Measurements from ENCODE around the gene A3GALT2. TPM values are rescaled to one million over a fixed set of nuclear protein-coding genes. Genes with fewer than 3 reads are reported as not detected.
A peak's percentile ranks its signal among the peaks of the same experiment; 100 is the strongest.

A3GALT2 gene
- total RNA-seq, 1 experiment from 2014 or later, result not detected

DNA sequence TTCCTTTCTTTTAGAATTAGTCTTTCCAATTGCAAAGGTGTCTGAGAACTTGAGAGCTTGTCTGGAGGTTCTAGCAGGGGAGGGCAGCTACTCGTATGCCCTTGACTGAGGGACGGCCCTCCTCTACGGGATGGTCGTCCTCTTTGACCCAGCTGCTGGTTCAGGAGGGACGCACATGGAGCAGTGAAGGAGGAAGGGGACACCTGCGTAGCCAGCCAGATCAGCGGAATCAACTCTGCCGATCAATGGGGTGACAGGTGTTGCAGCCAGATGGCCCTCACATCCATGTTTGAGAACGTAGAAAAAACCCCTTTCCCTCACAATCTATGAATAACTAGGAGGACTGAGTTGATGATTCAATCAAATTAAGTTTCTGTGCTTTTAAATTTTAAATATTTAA is 15.7 kb upstream of the A3GALT2 start:
- Histone ChIP-seq H3K4me2 (ENCODE audit: insufficient read depth, insufficient read length, low read length) (no peak overlapping the region), H3K27me3 (ENCODE audit: insufficient read depth, low read length) (no peaks in the 10 kb centered on the region), H4K20me1 (ENCODE audit: control insufficient read depth, insufficient read depth, insufficient read length) (no peaks in the 10 kb centered on the region), H3K23ac (ENCODE audit: insufficient read length, low read depth, low read length) (no peak overlapping the region), H3T11ph (ENCODE audit: low read length) (no peak overlapping the region), H3K14ac (ENCODE audit: insufficient read depth, low read length) (no peak overlapping the region), H3K9ac (ENCODE audit: extremely low read depth, insufficient read length, low read length) (no peak overlapping the region), H2BK120ac (ENCODE audit: low read depth, low read length, poor library complexity, severe bottlenecking) (no peak overlapping the region), H3K79me1 (ENCODE audit: insufficient read depth, low read depth, low read length, poor library complexity, severe bottlenecking) (no peaks in the 10 kb centered on the region), H3K4ac (ENCODE audit: low read depth, low read length) (no peak overlapping the region), H4K8ac (replicated peaks; ENCODE audit: insufficient read length, low read depth, low read length) (no peak overlapping the region), H3K9me3 (ENCODE audit: control insufficient read depth, low read depth, low read length) (no peaks in the 10 kb centered on the region), H3K56ac (ENCODE audit: insufficient read length, low read depth, low read length) (no peak overlapping the region), H3K23me2 (ENCODE audit: insufficient read length, low read depth, low read length, poor library complexity, severe bottlenecking) (no peaks in the 10 kb centered on the region), H2BK12ac (ENCODE audit: insufficient read length, low read depth, low read length) (no peak overlapping the region), H2BK5ac (ENCODE audit: insufficient read length, low read length) (no peak overlapping the region), H4K91ac (ENCODE audit: insufficient read length, low read depth, low read length) (no peak overlapping the region), H2AK5ac (ENCODE audit: insufficient read length, low read length) (no peak overlapping the region), H4K5ac (ENCODE audit: insufficient read length, low read depth, low read length) (no peak overlapping the region), H2AFZ (ENCODE audit: low read length) (no peak overlapping the region), H3K4me1 (ENCODE audit: insufficient read depth, low read length) (peaks cover 6% of the 10 kb centered on the region), H3K18ac (ENCODE audit: insufficient read length, low read depth, low read length) (no peak overlapping the region), H3K27ac (ENCODE audit: insufficient read length, low read depth, low read length) (no peak overlapping the region), H2BK20ac (ENCODE audit: low read depth, low read length, poor library complexity, severe bottlenecking) (no peak overlapping the region), H3K79me2 (ENCODE audit: insufficient read depth, low read length) (no peaks in the 10 kb centered on the region), H2BK15ac (ENCODE audit: low read depth, low read length) (no peak overlapping the region)
- Mint-ChIP-seq H3K36me3 (ENCODE audit: insufficient read depth in 1 of 3, low read depth in 3 of 3) (peaks cover 0 to 15% (median 0%) of the 10 kb centered on the region in 3 experiments; a peak in 3 of 7 replicates), H3K27ac (peak overlapping the region in 1 of 3 experiments; percentile 41; a peak in 1 of 7 replicates), H3K27me3 (ENCODE audit: low read depth) (peaks cover 5% of the 10 kb centered on the region), H3K4me3 (no peak overlapping the region), H3K9me3 (no peaks in the 10 kb centered on the region), H3K4me1 (peaks cover 43 to 55% of the 10 kb centered on the region in 2 experiments)
- WGBS (ENCODE audit: extremely low coverage, insufficient read length, low lambda C conversion rate), result no CpG with 5 or more reads among the region's 9 CpGs
- TF ChIP-seq, protein P1, sequence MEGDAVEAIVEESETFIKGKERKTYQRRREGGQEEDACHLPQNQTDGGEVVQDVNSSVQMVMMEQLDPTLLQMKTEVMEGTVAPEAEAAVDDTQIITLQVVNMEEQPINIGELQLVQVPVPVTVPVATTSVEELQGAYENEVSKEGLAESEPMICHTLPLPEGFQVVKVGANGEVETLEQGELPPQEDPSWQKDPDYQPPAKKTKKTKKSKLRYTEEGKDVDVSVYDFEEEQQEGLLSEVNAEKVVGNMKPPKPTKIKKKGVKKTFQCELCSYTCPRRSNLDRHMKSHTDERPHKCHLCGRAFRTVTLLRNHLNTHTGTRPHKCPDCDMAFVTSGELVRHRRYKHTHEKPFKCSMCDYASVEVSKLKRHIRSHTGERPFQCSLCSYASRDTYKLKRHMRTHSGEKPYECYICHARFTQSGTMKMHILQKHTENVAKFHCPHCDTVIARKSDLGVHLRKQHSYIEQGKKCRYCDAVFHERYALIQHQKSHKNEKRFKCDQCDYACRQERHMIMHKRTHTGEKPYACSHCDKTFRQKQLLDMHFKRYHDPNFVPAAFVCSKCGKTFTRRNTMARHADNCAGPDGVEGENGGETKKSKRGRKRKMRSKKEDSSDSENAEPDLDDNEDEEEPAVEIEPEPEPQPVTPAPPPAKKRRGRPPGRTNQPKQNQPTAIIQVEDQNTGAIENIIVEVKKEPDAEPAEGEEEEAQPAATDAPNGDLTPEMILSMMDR (conservative IDR thresholded peaks at IDR 0.05), result no peak
- DNase-seq, result no peak

Data from H9 (cell line).